ENCODE measurements around the gene NEIL3. TPM values are rescaled to one million over a fixed set of nuclear protein-coding genes. Genes with fewer than 3 reads are reported as not detected.

NEIL3 gene
- total and polyA plus RNA-seq, 2 experiments from 2014 or later: 2.4 to 3.7 TPM

GRCh38 chr4:177339477-177340374 lies 30.1 kb downstream of the NEIL3 start:
- Histone ChIP-seq H3K4me1 (ENCODE audit: insufficient read depth) (peaks cover 8% of the 10 kb centered on the region; the same call in 1 of the 2 replicates), H3K4me3 (no peak overlapping the region), H3K9me3 (ENCODE audit: low read depth) (no peaks in the 10 kb centered on the region), H3K27ac (no peak overlapping the region), H4K20me1 (ENCODE audit: insufficient read depth) (no peaks in the 10 kb centered on the region), H3K9me2 (ENCODE audit: insufficient read depth) (no peaks in the 10 kb centered on the region), H3K36me3 (ENCODE audit: low read depth) (no peaks in the 10 kb centered on the region), H3K4me2 (ENCODE audit: unreplicated experiment) (peak overlapping the region; percentile 36), H3F3A (ENCODE audit: insufficient read depth) (no peaks in the 10 kb centered on the region), H3K79me2 (ENCODE audit: insufficient read depth) (no peaks in the 10 kb centered on the region), H3K27me3 (replicated peaks; ENCODE audit: insufficient read depth) (no peaks in the 10 kb centered on the region), H3K9ac (no peak overlapping the region), H2AFZ (peak overlapping the region; percentile 76)
- in situ Hi-C loops (cut with MboI): loop anchor here (5.0 to 25.0 kb wide), 4 partner anchors 87 to 977 kb away; partner anchors contain the start of gene VEGFC
- TF ChIP-seq EZH2phosphoT487 (IDR thresholded peaks at IDR 0.05; ENCODE audit: insufficient read depth, low read depth): no peak
- TF ChIP-seq EZH2 (IDR thresholded peaks at IDR 0.05; ENCODE audit: insufficient read depth, poor library complexity, severe bottlenecking): no peak
- 30 to 33% methylated on average over 5 of the region's 5 CpGs for WGBS, 2 experiments (ENCODE audit: low coverage in 1 of 2, low lambda C conversion rate in 2 of 2, missing lambda C conversion rate in 2 of 2)
- peak; percentile 64 for DNase-seq

- DNase-seq: no peak
- no peaks in the 10 kb centered on the region for H3K4me1 ChIP-seq (ENCODE audit: insufficient read depth)
- TF ChIP-seq EZH2 (IDR thresholded peaks at IDR 0.05; ENCODE audit: insufficient read depth, poor library complexity, severe bottlenecking) (no peak), EZH2phosphoT487 (IDR thresholded peaks at IDR 0.05; ENCODE audit: insufficient read depth, low read depth) (no peak)
- H3K9me3 ChIP-seq (ENCODE audit: low read depth): no peaks in the 10 kb centered on the region
- no peak overlapping the region for H3K27ac ChIP-seq
- in situ Hi-C loops (cut with MboI): loop anchor here (25.0 kb wide), 2 partner anchors 561 to 986 kb away; partner anchors contain the start of gene VEGFC
- H3K9ac ChIP-seq: no peak overlapping the region
- no peaks in the 10 kb centered on the region for H3K79me2 ChIP-seq (ENCODE audit: insufficient read depth)
- no peak overlapping the region for H3K4me2 ChIP-seq (ENCODE audit: unreplicated experiment)
- 99 to 100% methylated on average over 8 of the region's 8 CpGs for WGBS, 2 experiments (ENCODE audit: low coverage in 1 of 2, low lambda C conversion rate in 2 of 2, missing lambda C conversion rate in 2 of 2)
- H3K36me3 ChIP-seq (ENCODE audit: low read depth): no peaks in the 10 kb centered on the region
- no peaks in the 10 kb centered on the region for H4K20me1 ChIP-seq (ENCODE audit: insufficient read depth)
- H3F3A ChIP-seq (ENCODE audit: insufficient read depth): no peaks in the 10 kb centered on the region
- H3K4me3 ChIP-seq: no peak overlapping the region
- no peaks in the 10 kb centered on the region for H3K9me2 ChIP-seq (ENCODE audit: insufficient read depth)
- no peak overlapping the region for H2AFZ ChIP-seq
- no peaks in the 10 kb centered on the region for H3K27me3 ChIP-seq (replicated peaks; ENCODE audit: insufficient read depth)
Measured at GRCh38 chr4:177348348-177348747, 38.7 kb downstream of the NEIL3 start.

- Histone ChIP-seq H3K4me3 (no peak overlapping the region), H3K79me2 (ENCODE audit: insufficient read depth) (no peaks in the 10 kb centered on the region), H3K4me1 (ENCODE audit: insufficient read depth) (no peaks in the 10 kb centered on the region), H3K27ac (no peak overlapping the region), H3K36me3 (ENCODE audit: low read depth) (no peaks in the 10 kb centered on the region), H3K9me2 (ENCODE audit: insufficient read depth) (no peaks in the 10 kb centered on the region), H3K9ac (no peak overlapping the region), H3F3A (ENCODE audit: insufficient read depth) (no peaks in the 10 kb centered on the region), H4K20me1 (ENCODE audit: insufficient read depth) (no peaks in the 10 kb centered on the region), H3K4me2 (ENCODE audit: unreplicated experiment) (no peak overlapping the region), H3K9me3 (ENCODE audit: low read depth) (no peaks in the 10 kb centered on the region), H3K27me3 (replicated peaks; ENCODE audit: insufficient read depth) (no peaks in the 10 kb centered on the region), H2AFZ (no peak overlapping the region)
- no peak for DNase-seq
- in situ Hi-C loops (cut with MboI): loop anchor here (25.0 kb wide), 2 partner anchors 562 to 987 kb away; partner anchors contain the start of gene VEGFC
- no peak for TF ChIP-seq EZH2 (IDR thresholded peaks at IDR 0.05; ENCODE audit: insufficient read depth, poor library complexity, severe bottlenecking)
- no peak for TF ChIP-seq EZH2phosphoT487 (IDR thresholded peaks at IDR 0.05; ENCODE audit: insufficient read depth, low read depth)
- 84 to 88% methylated on average over 6 of the region's 6 CpGs for WGBS, 2 experiments (ENCODE audit: low coverage in 1 of 2, low lambda C conversion rate in 2 of 2, missing lambda C conversion rate in 2 of 2)
Measured at GRCh38 chr4:177349191-177349590, 39.5 kb downstream of the NEIL3 start.

- Histone ChIP-seq H3K27me3 (replicated peaks; ENCODE audit: insufficient read depth) (no peaks in the 10 kb centered on the region), H3K9me2 (ENCODE audit: insufficient read depth) (no peaks in the 10 kb centered on the region), H3K9ac (no peak overlapping the region), H4K20me1 (ENCODE audit: insufficient read depth) (no peaks in the 10 kb centered on the region), H2AFZ (no peak overlapping the region), H3K4me1 (ENCODE audit: insufficient read depth) (peaks cover 10% of the 10 kb centered on the region), H3K9me3 (ENCODE audit: low read depth) (no peaks in the 10 kb centered on the region), H3K36me3 (ENCODE audit: low read depth) (no peaks in the 10 kb centered on the region), H3K27ac (no peak overlapping the region), H3K4me3 (no peak overlapping the region), H3K79me2 (ENCODE audit: insufficient read depth) (no peaks in the 10 kb centered on the region), H3K4me2 (ENCODE audit: unreplicated experiment) (no peak overlapping the region), H3F3A (ENCODE audit: insufficient read depth) (no peaks in the 10 kb centered on the region)
- no peak for TF ChIP-seq EZH2phosphoT487 (IDR thresholded peaks at IDR 0.05; ENCODE audit: insufficient read depth, low read depth)
- no peak for TF ChIP-seq EZH2 (IDR thresholded peaks at IDR 0.05; ENCODE audit: insufficient read depth, poor library complexity, severe bottlenecking)
- in situ Hi-C loops (cut with MboI): no loop called here
- DNase-seq: no peak
- 91 to 93% methylated on average over 5 of the region's 5 CpGs for WGBS, 2 experiments (ENCODE audit: low coverage in 1 of 2, low lambda C conversion rate in 2 of 2, missing lambda C conversion rate in 2 of 2)
Measured at GRCh38 chr4:177351622-177352244, 42.1 kb downstream of the NEIL3 start.

Measured in GM23248 (cell line).